Spleen (tissue), 11 donors: ENCODE data around the gene ADRB1. TPM values are rescaled to one million over a fixed set of nuclear protein-coding genes. Genes with fewer than 3 reads are reported as not detected.

Source experiments
- DNase-seq: peaks from one replicate; pipeline ENCODE4 v3.0.0-alpha.2; 2020
- H3K27ac ChIP-seq, 8 donors: fragments of 200-600 bp; sonication (generic) in 7 of 8; 1 replicate in 4 of 8; 2 replicates in 4 of 8; pipeline versions ENCODE4 v1.5.0 to v1.8.0; 2016 to 2021; ENCODE audit warnings: inconsistent platforms in 4 of 8, mild to moderate bottlenecking in 4 of 8, moderate library complexity in 1 of 8
- H3K27me3 ChIP-seq, 7 donors: fragments of 200-600 bp; sonication (generic) in 6 of 7; replicated peaks in 1 of 7; 1 replicate in 4 of 7; 2 replicates in 3 of 7; pipeline versions ENCODE4 v1.5.0 to v1.8.0; 2016 to 2021; ENCODE audit warnings: inconsistent platforms in 3 of 7, mild to moderate bottlenecking in 1 of 7
- H3K36me3 ChIP-seq, 6 donors: fragments of 200-600 bp; sonication (generic) in 5 of 6; 1 replicate in 4 of 6; 2 replicates in 2 of 6; pipeline versions ENCODE4 v1.5.0 to v1.8.0; 2016 to 2021; ENCODE audit warnings: inconsistent platforms in 2 of 6
- H3K4me1 ChIP-seq, 6 donors: fragments of 200-600 bp; sonication (generic) in 5 of 6; 1 replicate in 3 of 6; 2 replicates in 3 of 6; pipeline versions ENCODE4 v1.5.0 to v1.8.0; 2016 to 2021; ENCODE audit warnings: inconsistent platforms in 3 of 6
- H3K4me3 ChIP-seq, 8 donors: fragments of 200-600 bp; sonication (generic) in 7 of 8; 1 replicate in 4 of 8; 2 replicates in 4 of 8; pipeline versions ENCODE4 v1.5.0 to v1.8.0; 2016 to 2021; ENCODE audit warnings: inconsistent platforms in 4 of 8, mild to moderate bottlenecking in 4 of 8, moderate library complexity in 2 of 8
- H3K9me3 ChIP-seq, 8 donors: fragments of 200-600 bp; sonication (generic) in 7 of 8; 1 replicate in 4 of 8; 2 replicates in 4 of 8; pipeline versions ENCODE4 v1.5.0 to v1.8.0; 2016 to 2021; ENCODE audit warnings: inconsistent platforms in 4 of 8
- CTCF ChIP-seq, 11 experiments: fragments of 200-600 bp in 7 of 11; fragments of 450-650 bp in 4 of 11; sonication (generic) in 4 of 11; IDR thresholded peaks in 8 of 11; conservative IDR thresholded peaks in 3 of 11; 1 replicate in 7 of 11; 2 replicates in 4 of 11; pipeline versions ENCODE4 v1.4.0 to v1.8.0; 2016 to 2021; ENCODE audit warnings: antibody characterized with exemption in 11 of 11, inconsistent platforms in 4 of 11, mild to moderate bottlenecking in 1 of 11
- POLR2A ChIP-seq, 3 donors: fragments of 450-650 bp; IDR thresholded peaks; one replicate each; pipeline ENCODE4 v1.5.1; 2017; ENCODE audit warnings: antibody characterized with exemption in 3 of 3, mild to moderate bottlenecking in 1 of 3
- POLR2AphosphoS5 ChIP-seq, 3 donors: sonication (generic); formaldehyde crosslinking; IDR thresholded peaks; one replicate each; pipeline ENCODE4 v1.5.1; 2017; ENCODE audit warnings: antibody characterized with exemption in 3 of 3
- WGBS, 5 donors: extraction: QIAGEN DNeasy Blood & Tissue Kit in 3 of 5; methylation state at CpG; one replicate each; pipeline versions ENCODE4 v1.1.5 to v1.1.7; 2013 to 2018; 5-methylcytosine and 5-hydroxymethylcytosine counted together
- intact Hi-C: fragments of 100-400 bp; cut with DNase I; formaldehyde crosslinking; loops from one replicate; pipeline ENCODE4 v1.15.0; 2023; ENCODE audit warnings: low total_unique reads
- polyA plus RNA-seq, 3 donors: library from polyadenylated mRNA; stranded (reverse); fragments of 200-250 nt; gene quantifications; one replicate each; pipeline ENCODE4 v1.2.1, GENCODE V29; 2013
- total RNA-seq, 7 donors: library from RNA; depleted of rRNA in 3 of 7; stranded (reverse); fragments of >200 nt in 3 of 7; fragmentation: NEBNext Ultra II Directional in 4 of 7; extraction: Animal tissue kit (Norgen Biotek cat#: 25700) in 4 of 7; gene quantifications; one replicate each; pipeline versions ENCODE4 v1.1.0 to v1.2.1, GENCODE V29; 2016 to 2021
- donor health status: healthy with polysubstance abuse.
- donor health status: DM: no; HTN: no; CAD: no; lungs with moderate emphysema.
- donor health status: DM: no; HTN: no; CAD: no.
- donor health status: Bipolar disorder and iron deficiency.
- donor health status: healthy.
- donor health status: DM: no; HTN: no; CAD: no.
- donor health status: DM: yes; HTN: yes; CAD: no.

The ADRB1 gene
- total and polyA plus RNA-seq, 10 donors, result 0.47 to 4.8 (median 2.4) TPM

GRCh38 chr10:114077815-114078219 is 34.2 kb downstream of the ADRB1 start:
- no peaks in the 10 kb centered on the region for H3K27me3 ChIP-seq
- TF ChIP-seq CTCF (IDR thresholded peaks at IDR 0.05 in 8 of 11, conservative IDR thresholded peaks at IDR 0.05 in 3 of 11), result no peak
- TF ChIP-seq POLR2A (IDR thresholded peaks at IDR 0.05), result no peak
- no peak for TF ChIP-seq POLR2AphosphoS5 (IDR thresholded peaks at IDR 0.05)
- H3K27ac ChIP-seq, result no peak overlapping the region
- intact Hi-C loops, result no loop called here
- DNase-seq, result no peak
- peaks cover 0 to 28% (median 12%) of the 10 kb centered on the region in 6 donors for H3K4me1 ChIP-seq
- no peak overlapping the region for H3K4me3 ChIP-seq
- no peaks in the 10 kb centered on the region for H3K9me3 ChIP-seq
- WGBS, 5 donors, result 78 to 92% (median 86%) methylated on average over 9 of the region's 9 CpGs
- no peaks in the 10 kb centered on the region for H3K36me3 ChIP-seq

- DNase-seq, result no peak
- Histone ChIP-seq H3K4me3 (no peak overlapping the region), H3K27me3 (no peaks in the 10 kb centered on the region), H3K36me3 (no peaks in the 10 kb centered on the region), H3K27ac (no peak overlapping the region), H3K9me3 (no peaks in the 10 kb centered on the region), H3K4me1 (peaks cover 0 to 23% (median 10%) of the 10 kb centered on the region in 6 donors)
- 67 to 83% (median 77%) methylated on average over 6 of the region's 6 CpGs for WGBS, 5 donors
- TF ChIP-seq POLR2A (IDR thresholded peaks at IDR 0.05), result no peak
- no peak for TF ChIP-seq POLR2AphosphoS5 (IDR thresholded peaks at IDR 0.05)
- no peak for TF ChIP-seq CTCF (IDR thresholded peaks at IDR 0.05 in 8 of 11, conservative IDR thresholded peaks at IDR 0.05 in 3 of 11)
- intact Hi-C loops, result no loop called here
Measured at GRCh38 chr10:114078346-114078745, 34.7 kb downstream of the ADRB1 start.

- H3K9me3 ChIP-seq, result no peaks in the 10 kb centered on the region
- DNase-seq, result no peak
- H3K27ac ChIP-seq, result no peak overlapping the region
- H3K36me3 ChIP-seq, result no peaks in the 10 kb centered on the region
- WGBS, 5 donors, result 84 to 91% (median 85%) methylated on average over 5 of the region's 5 CpGs
- intact Hi-C loops, result no loop called here
- no peak overlapping the region for H3K4me3 ChIP-seq
- TF ChIP-seq CTCF (IDR thresholded peaks at IDR 0.05 in 8 of 11, conservative IDR thresholded peaks at IDR 0.05 in 3 of 11), result no peak
- no peak for TF ChIP-seq POLR2A (IDR thresholded peaks at IDR 0.05)
- no peak for TF ChIP-seq POLR2AphosphoS5 (IDR thresholded peaks at IDR 0.05)
- H3K27me3 ChIP-seq, result no peaks in the 10 kb centered on the region
- H3K4me1 ChIP-seq, result peaks cover 0 to 12% (median under 1%) of the 10 kb centered on the region in 6 donors
Measured at GRCh38 chr10:114079421-114079820, 35.8 kb downstream of the ADRB1 start.

- 84 to 91% (median 89%) methylated on average over 8 of the region's 8 CpGs for WGBS, 5 donors
- no peak overlapping the region for H3K27ac ChIP-seq
Measured at GRCh38 chr10:114081911-114082583, 38.4 kb downstream of the ADRB1 start.

More at GRCh38 chr10:114081911-114082583, 38.4 kb downstream of the ADRB1 start:
- no peak overlapping the region for H3K4me3 ChIP-seq
- no peaks in the 10 kb centered on the region for H3K36me3 ChIP-seq
- intact Hi-C loops, result no loop called here
- no peaks in the 10 kb centered on the region for H3K9me3 ChIP-seq
- peaks cover 0 to 10% (median 0%) of the 10 kb centered on the region in 6 donors for H3K4me1 ChIP-seq
- DNase-seq, result no peak
- TF ChIP-seq POLR2AphosphoS5 (IDR thresholded peaks at IDR 0.05) (no peak), CTCF (IDR thresholded peaks at IDR 0.05 in 8 of 11, conservative IDR thresholded peaks at IDR 0.05 in 3 of 11) (no peak), POLR2A (IDR thresholded peaks at IDR 0.05) (no peak)
- no peaks in the 10 kb centered on the region for H3K27me3 ChIP-seq
